Transverse colon (tissue), 4 donors: ENCODE data around the gene EIF5AL1. TPM values are rescaled to one million over a fixed set of nuclear protein-coding genes. Genes with fewer than 3 reads are reported as not detected.

Experiments used
- DNase-seq: peaks from one replicate; pipeline ENCODE4 v3.0.0-alpha.2; 2019
- H3K27ac ChIP-seq, 4 donors: fragments of 200-600 bp; sonication (generic); 2 replicates each; pipeline ENCODE4 v1.5.1; 2016 to 2018; ENCODE audit warnings: inconsistent platforms in 4 of 4
- H3K27me3 ChIP-seq: fragments of 200-600 bp; sonication (generic); 2 replicates; pipeline ENCODE4 v1.5.1; 2017; ENCODE audit warnings: inconsistent platforms
- H3K36me3 ChIP-seq, 4 donors: fragments of 200-600 bp; sonication (generic); 2 replicates each; pipeline ENCODE4 v1.5.1; 2017 to 2019; ENCODE audit warnings: inconsistent platforms in 4 of 4
- H3K4me1 ChIP-seq, 4 donors: fragments of 200-600 bp; sonication (generic); 2 replicates each; pipeline ENCODE4 v1.5.1; 2017 to 2020; ENCODE audit warnings: inconsistent platforms in 4 of 4
- H3K4me3 ChIP-seq, 4 donors: fragments of 200-600 bp; sonication (generic); 1 replicate in 1 of 4; 2 replicates in 3 of 4; pipeline versions ENCODE4 v1.5.1 to v1.6.1; 2017 to 2019; ENCODE audit warnings: inconsistent platforms in 4 of 4
- H3K9me3 ChIP-seq, 2 donors: fragments of 200-600 bp; sonication (generic); 2 replicates each; pipeline ENCODE4 v1.5.1; 2017 to 2019; ENCODE audit warnings: inconsistent platforms in 2 of 2
- CTCF ChIP-seq, 5 experiments: fragments of 200-600 bp in 3 of 5; fragments of 450-650 bp in 2 of 5; sonication (generic) in 3 of 5; IDR thresholded peaks; 1 replicate in 2 of 5; 2 replicates in 3 of 5; pipeline ENCODE4 v1.5.1; 2016 to 2017; ENCODE audit warnings: antibody characterized with exemption in 5 of 5, inconsistent platforms in 3 of 5, mild to moderate bottlenecking in 2 of 5, moderate library complexity in 1 of 5
- EP300 ChIP-seq: sonication (generic); formaldehyde crosslinking; IDR thresholded peaks from one replicate; pipeline ENCODE4 v1.6.1; 2017; ENCODE audit warnings: antibody characterized with exemption, low read depth
- POLR2A ChIP-seq: fragments of 450-650 bp; IDR thresholded peaks from one replicate; pipeline ENCODE4 v1.6.1; 2016; ENCODE audit warnings: antibody characterized with exemption, mild to moderate bottlenecking, moderate library complexity
- POLR2AphosphoS5 ChIP-seq, 3 donors: sonication (generic); formaldehyde crosslinking; IDR thresholded peaks; one replicate each; pipeline ENCODE4 v1.6.1; 2016; ENCODE audit warnings: antibody characterized with exemption in 3 of 3
- WGBS, 2 donors: methylation state at CpG; one replicate each; pipeline ENCODE4 v1.1.5; 2018; ENCODE audit warnings: low coverage in 1 of 2; 5-methylcytosine and 5-hydroxymethylcytosine counted together
- in situ Hi-C, 4 donors: fragments of 200-750 bp; cut with MboI; loops; one replicate each; pipeline versions ENCODE4 v1.15.0 to v1.15.1; 2017; ENCODE audit warnings: low sequenced_read_pairs in 3 of 4, low pct_ligation_motif_present in 1 of 4, low pct_unique_long_range_greater_than_20kb in 1 of 4
- intact Hi-C: fragments of 100-400 bp; cut with DNase I; formaldehyde crosslinking; loops from one replicate; pipeline ENCODE4 v1.15.1; 2023; ENCODE audit warnings: low total_unique reads
- total RNA-seq, 4 donors: library from RNA; depleted of rRNA; stranded (reverse); fragments of >200 nt; gene quantifications; one replicate each; pipeline ENCODE4 v1.1.0, GENCODE V29; 2016

The EIF5AL1 gene
- total RNA-seq, 4 donors from 2014 or later, result 0.16 to 0.27 TPM; not detected in 2

DNA sequence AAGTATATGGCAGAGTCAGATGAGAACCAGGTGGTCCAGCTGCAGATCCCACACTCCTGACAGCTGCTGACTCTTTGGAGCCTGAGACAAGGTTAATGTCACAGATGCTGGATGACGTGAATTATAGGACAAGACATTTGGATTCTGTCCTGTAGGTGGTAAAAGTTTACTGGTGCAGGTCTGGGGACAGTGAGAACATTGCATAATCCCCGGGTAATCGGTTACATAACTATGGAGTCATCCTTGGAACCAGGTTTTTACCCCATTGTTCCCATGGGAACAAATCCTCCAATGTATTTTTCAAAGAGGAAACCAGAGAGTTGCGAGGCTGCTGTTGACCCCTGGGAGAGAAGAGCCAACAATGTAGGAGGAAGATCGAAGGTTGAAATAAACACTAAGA lies 39.4 kb upstream of the EIF5AL1 start:
- no peaks in the 10 kb centered on the region for H3K27me3 ChIP-seq
- WGBS, 2 donors, result 50 to 52% methylated on average over 1 to 5 of the region's 5 CpGs
- H3K9me3 ChIP-seq, result no peaks in the 10 kb centered on the region
- no peak for DNase-seq
- no peak overlapping the region for H3K4me3 ChIP-seq
- peaks cover 0 to 2% (median 0%) of the 10 kb centered on the region in 4 donors for H3K4me1 ChIP-seq
- no peak overlapping the region for H3K27ac ChIP-seq
- TF ChIP-seq POLR2AphosphoS5 (IDR thresholded peaks at IDR 0.05), result no peak
- no peak for TF ChIP-seq POLR2A
- TF ChIP-seq CTCF (IDR thresholded peaks at IDR 0.05), result no peak
- no peak for TF ChIP-seq EP300
- in situ Hi-C loops, result loop anchor here in 1 of 4 donors (10.0 kb wide), 1 partner anchor 98 kb away; no protein-coding TSS in a partner anchor
- intact Hi-C loops, result no loop called here
- no peaks in the 10 kb centered on the region for H3K36me3 ChIP-seq

GRCh38 chr10:79473496-79474095 lies 38.7 kb upstream of the EIF5AL1 start:
- H3K27ac ChIP-seq, result no peak overlapping the region
- intact Hi-C loops, result no loop called here
- no peak overlapping the region for H3K4me3 ChIP-seq
- in situ Hi-C loops, result loop anchor here in 1 of 4 donors (10.0 kb wide), 1 partner anchor 99 kb away; no protein-coding TSS in a partner anchor
- no peaks in the 10 kb centered on the region for H3K4me1 ChIP-seq
- TF ChIP-seq CTCF (IDR thresholded peaks at IDR 0.05) (no peak), POLR2A (no peak), POLR2AphosphoS5 (IDR thresholded peaks at IDR 0.05) (no peak), EP300 (no peak)
- H3K27me3 ChIP-seq, result no peaks in the 10 kb centered on the region
- no peak for DNase-seq
- no peaks in the 10 kb centered on the region for H3K9me3 ChIP-seq
- H3K36me3 ChIP-seq, result no peaks in the 10 kb centered on the region
- 86 to 100% methylated on average over 3 to 5 of the region's 5 CpGs for WGBS, 2 donors

DNA sequence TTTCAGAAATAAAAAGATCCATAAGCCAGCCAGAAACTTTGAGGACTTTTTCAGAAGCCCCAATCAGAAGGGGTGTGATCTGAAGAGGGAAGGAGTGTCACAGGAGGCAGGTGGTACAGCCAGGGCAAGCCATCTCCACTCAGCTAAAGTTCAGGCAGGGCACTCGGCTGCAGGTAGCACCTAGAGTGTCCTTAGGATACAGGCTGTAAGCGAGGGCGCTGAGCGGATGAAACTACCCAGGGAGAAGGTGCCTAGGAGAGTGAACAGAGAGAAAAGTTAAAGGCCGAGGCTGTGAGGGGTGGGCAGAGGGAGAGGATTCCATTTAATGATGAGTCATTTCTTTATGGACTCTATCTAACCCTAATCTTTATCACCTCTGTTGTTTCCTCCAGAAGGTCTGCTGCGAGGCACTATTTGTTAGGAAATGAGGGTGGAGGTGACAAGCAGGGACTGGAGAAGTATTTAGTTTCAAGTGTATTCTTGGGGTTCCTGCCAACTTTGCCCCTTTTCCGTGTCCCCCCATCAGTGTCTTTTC lies 37.1 kb upstream of the EIF5AL1 start:
- in situ Hi-C loops, result loop anchor here in 1 of 4 donors (10.0 kb wide), 1 partner anchor 100 kb away; no protein-coding TSS in a partner anchor
- intact Hi-C loops, result no loop called here

DNA sequence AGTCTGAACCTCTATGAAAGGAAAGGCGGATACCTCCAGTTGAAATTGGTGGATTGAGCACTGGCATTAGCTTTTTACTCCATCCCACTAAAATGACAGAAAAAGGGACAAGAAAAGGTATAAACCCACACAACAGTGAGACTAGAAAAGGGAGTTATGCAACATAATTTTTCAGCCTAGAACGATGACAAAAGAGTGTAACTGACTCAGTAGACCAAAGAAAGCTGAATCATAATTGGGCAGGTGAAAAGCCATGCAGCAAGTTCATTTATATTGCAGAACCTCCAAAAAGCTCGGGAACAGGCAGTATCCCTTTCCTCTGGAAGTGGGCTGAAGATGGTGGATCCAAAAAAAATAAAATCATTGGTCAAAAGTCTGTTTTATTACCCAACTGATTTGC lies 36.5 kb upstream of the EIF5AL1 start:
- H3K36me3 ChIP-seq, result no peaks in the 10 kb centered on the region
- H3K4me3 ChIP-seq, result no peak overlapping the region
- in situ Hi-C loops (loop anchor here in 1 of 4 donors (10.0 kb wide), 1 partner anchor 101 kb away; no protein-coding TSS in a partner anchor), intact Hi-C loops (no loop called here)
- WGBS, 2 donors, result 78 to 79% methylated on average over 2 to 3 of the region's 3 CpGs
- H3K27ac ChIP-seq, result no peak overlapping the region
- DNase-seq, result no peak
- TF ChIP-seq CTCF (IDR thresholded peaks at IDR 0.05) (no peak), POLR2A (no peak), POLR2AphosphoS5 (IDR thresholded peaks at IDR 0.05) (no peak), EP300 (no peak)
- H3K27me3 ChIP-seq, result no peaks in the 10 kb centered on the region
- no peaks in the 10 kb centered on the region for H3K4me1 ChIP-seq
- no peaks in the 10 kb centered on the region for H3K9me3 ChIP-seq

More for the DNA sequence above, 37.1 kb upstream of the EIF5AL1 start:
- no peaks in the 10 kb centered on the region for H3K9me3 ChIP-seq
- DNase-seq, result no peak
- H3K4me3 ChIP-seq, result no peak overlapping the region
- no peaks in the 10 kb centered on the region for H3K27me3 ChIP-seq
- no peaks in the 10 kb centered on the region for H3K36me3 ChIP-seq
- 76 to 77% methylated on average over 3 to 7 of the region's 7 CpGs for WGBS, 2 donors
- no peaks in the 10 kb centered on the region for H3K4me1 ChIP-seq
- TF ChIP-seq POLR2A, result no peak
- H3K27ac ChIP-seq, result no peak overlapping the region
